ENCODE results near the gene RHEB. TPM values are rescaled to one million over a fixed set of nuclear protein-coding genes. Genes with fewer than 3 reads are reported as not detected.

RHEB gene
- total RNA-seq, 1 donor = 77.8 TPM

GRCh38 chr7:151444632-151445031 lies 75.1 kb downstream of the RHEB start:
- no peak overlapping the region for H3K27ac ChIP-seq (ENCODE audit: low read depth, low read length)
- no peak overlapping the region for H3K4me3 ChIP-seq (ENCODE audit: insufficient read depth, low read length)
- peaks cover 12% of the 10 kb centered on the region for H3K4me1 ChIP-seq (ENCODE audit: insufficient read depth, low read length)
- H3K27me3 ChIP-seq (ENCODE audit: insufficient read depth, low read length) = peaks cover 4% of the 10 kb centered on the region
- H4K20me1 ChIP-seq (ENCODE audit: insufficient read depth, low read length) = no peaks in the 10 kb centered on the region
- H3K9me3 ChIP-seq (ENCODE audit: low read depth, low read length) = no peaks in the 10 kb centered on the region
- H3K79me2 ChIP-seq (ENCODE audit: insufficient read depth, low read length) = no peaks in the 10 kb centered on the region
- no peak overlapping the region for H3K4me2 ChIP-seq (ENCODE audit: insufficient read depth, low read length)
- no peak overlapping the region for H2AFZ ChIP-seq (ENCODE audit: low read length)
- TF ChIP-seq CTCF (IDR thresholded peaks at IDR 0.05; ENCODE audit: extremely low read depth, low read depth, low read length) = no peak
- H3K36me3 ChIP-seq (ENCODE audit: insufficient read depth, low read length) = no peaks in the 10 kb centered on the region
- no peak for DNase-seq (ENCODE audit: insufficient read length, low spot score, missing footprints)

- Histone ChIP-seq H3K9me3 (ENCODE audit: low read depth, low read length) (no peaks in the 10 kb centered on the region), H3K79me2 (ENCODE audit: insufficient read depth, low read length) (no peaks in the 10 kb centered on the region), H3K27me3 (ENCODE audit: insufficient read depth, low read length) (peaks cover 4% of the 10 kb centered on the region), H3K4me3 (ENCODE audit: insufficient read depth, low read length) (no peak overlapping the region), H3K27ac (ENCODE audit: low read depth, low read length) (no peak overlapping the region), H3K4me2 (ENCODE audit: insufficient read depth, low read length) (no peak overlapping the region), H4K20me1 (ENCODE audit: insufficient read depth, low read length) (no peaks in the 10 kb centered on the region), H2AFZ (ENCODE audit: low read length) (peak overlapping the region; percentile 8), H3K36me3 (ENCODE audit: insufficient read depth, low read length) (no peaks in the 10 kb centered on the region), H3K4me1 (ENCODE audit: insufficient read depth, low read length) (peaks cover 12% of the 10 kb centered on the region)
- no peak for TF ChIP-seq CTCF (IDR thresholded peaks at IDR 0.05; ENCODE audit: extremely low read depth, low read depth, low read length)
- no peak for DNase-seq (ENCODE audit: insufficient read length, low spot score, missing footprints)
Observed at GRCh38 chr7:151442776-151443496, 76.8 kb downstream of the RHEB start.

GRCh38 chr7:151440799-151441445 lies 78.8 kb downstream of the RHEB start:
- H3K27ac ChIP-seq (ENCODE audit: low read depth, low read length) = no peak overlapping the region
- peaks cover 12% of the 10 kb centered on the region for H3K4me1 ChIP-seq (ENCODE audit: insufficient read depth, low read length)
- no peaks in the 10 kb centered on the region for H4K20me1 ChIP-seq (ENCODE audit: insufficient read depth, low read length)
- H3K9me3 ChIP-seq (ENCODE audit: low read depth, low read length) = no peaks in the 10 kb centered on the region
- TF ChIP-seq CTCF (IDR thresholded peaks at IDR 0.05; ENCODE audit: extremely low read depth, low read depth, low read length) = no peak
- no peaks in the 10 kb centered on the region for H3K36me3 ChIP-seq (ENCODE audit: insufficient read depth, low read length)
- H3K4me2 ChIP-seq (ENCODE audit: insufficient read depth, low read length) = peak overlapping the region; percentile 18
- H3K79me2 ChIP-seq (ENCODE audit: insufficient read depth, low read length) = no peaks in the 10 kb centered on the region
- H2AFZ ChIP-seq (ENCODE audit: low read length) = peak overlapping the region; percentile 76
- H3K4me3 ChIP-seq (ENCODE audit: insufficient read depth, low read length) = no peak overlapping the region
- DNase-seq (ENCODE audit: insufficient read length, low spot score, missing footprints) = peak; percentile 93
- peaks cover 4% of the 10 kb centered on the region for H3K27me3 ChIP-seq (ENCODE audit: insufficient read depth, low read length)

All from osteoblast (primary cell).